Raji (cell line): ENCODE data around the gene DEFB126.

Experiments used
- POLR2A ChIP-seq: IDR thresholded peaks from 2 replicates; pipeline ENCODE4 v1.6.1; 2011; ENCODE audit warnings: low read depth, low read length, control low read depth; ENCODE audit not compliant: insufficient read depth

DEFB126 gene

DNA sequence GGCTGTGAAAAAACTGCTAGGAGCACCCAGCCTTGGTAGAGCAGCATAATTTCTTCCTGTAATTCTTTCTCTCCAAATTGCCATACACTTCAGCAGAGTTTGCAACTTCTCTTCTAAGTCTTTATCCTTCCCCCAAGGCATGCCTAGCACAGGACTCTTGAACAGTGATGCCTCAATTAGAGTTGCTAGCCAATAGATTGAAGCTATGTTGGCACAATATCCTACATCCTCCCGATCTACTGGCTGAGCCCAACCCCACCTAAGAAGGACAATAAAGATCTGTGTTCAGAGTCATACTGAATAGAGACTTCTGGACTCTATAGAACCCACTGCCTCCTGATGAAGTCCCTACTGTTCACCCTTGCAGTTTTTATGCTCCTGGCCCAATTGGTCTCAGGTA lies at the start of gene DEFB126:
Gene DEFB126, plus strand, starts transcription at position 301 of the 400 bp plus-strand sequence. Its CDS starts 39 bp downstream, at position 340.
- TF ChIP-seq POLR2A: no peak

- no peak for TF ChIP-seq POLR2A
These were observed 48.7 kb upstream of the DEFB126 start for GRCh38 chr20:93641-94040.

DNA sequence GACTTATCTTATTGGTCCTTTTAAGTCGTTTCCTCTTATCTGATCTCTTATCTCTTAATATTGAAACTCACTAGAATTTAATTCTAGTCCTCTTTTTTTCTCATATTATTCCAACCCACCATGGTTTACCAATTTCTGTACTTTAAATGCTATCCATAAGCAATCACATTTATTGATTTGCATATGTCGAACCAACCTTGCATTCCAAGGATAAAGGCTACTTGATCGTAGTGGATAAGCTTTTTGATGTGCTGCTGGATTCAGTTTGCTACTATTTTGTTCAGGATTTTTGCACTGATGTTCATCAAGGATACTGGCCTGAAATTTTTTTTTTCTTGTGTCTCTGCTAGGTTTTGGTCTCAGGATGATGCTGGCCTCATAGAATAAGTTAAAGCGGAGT lies 47.2 kb upstream of the DEFB126 start:
- TF ChIP-seq POLR2A: no peak

DNA sequence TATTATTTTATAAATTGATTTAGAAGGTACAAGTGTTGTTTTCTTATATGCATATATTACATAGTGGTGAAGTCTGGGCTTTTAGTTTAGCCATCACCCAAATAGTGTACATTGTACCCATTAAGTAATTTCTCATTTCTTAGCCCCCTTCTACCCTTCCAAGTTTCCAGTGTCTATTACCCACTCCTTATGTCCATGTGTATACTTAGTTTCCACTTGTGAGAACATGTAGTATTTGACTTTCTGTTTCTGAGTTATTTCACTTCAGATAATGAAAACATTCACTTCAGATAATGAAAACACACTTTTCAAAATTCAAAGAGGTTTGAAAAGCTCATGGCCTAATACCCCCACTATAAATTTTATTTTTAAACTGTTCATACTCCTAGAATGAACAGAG lies 40.4 kb upstream of the DEFB126 start:
- TF ChIP-seq POLR2A: no peak

DNA sequence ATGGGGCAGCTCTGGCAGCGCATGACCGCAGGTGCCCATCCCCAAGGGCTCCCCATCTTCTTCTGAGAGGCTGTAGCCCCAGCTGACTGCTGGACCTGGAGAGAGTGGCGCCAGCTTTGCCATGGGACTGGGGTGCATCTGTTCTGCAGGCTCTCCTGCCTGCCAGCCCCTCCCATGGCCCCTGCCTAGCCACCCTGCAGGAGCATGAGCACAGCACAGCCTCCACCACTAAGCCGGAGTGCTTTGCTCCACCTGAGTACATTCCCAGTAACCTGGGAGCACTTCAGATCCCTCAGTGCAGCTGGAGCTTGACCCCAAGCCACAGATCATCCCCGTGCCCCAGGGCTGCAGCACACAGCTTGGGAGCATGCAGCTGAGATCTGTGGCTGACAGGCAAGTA lies 38.9 kb upstream of the DEFB126 start:
- no peak for TF ChIP-seq POLR2A

DNA sequence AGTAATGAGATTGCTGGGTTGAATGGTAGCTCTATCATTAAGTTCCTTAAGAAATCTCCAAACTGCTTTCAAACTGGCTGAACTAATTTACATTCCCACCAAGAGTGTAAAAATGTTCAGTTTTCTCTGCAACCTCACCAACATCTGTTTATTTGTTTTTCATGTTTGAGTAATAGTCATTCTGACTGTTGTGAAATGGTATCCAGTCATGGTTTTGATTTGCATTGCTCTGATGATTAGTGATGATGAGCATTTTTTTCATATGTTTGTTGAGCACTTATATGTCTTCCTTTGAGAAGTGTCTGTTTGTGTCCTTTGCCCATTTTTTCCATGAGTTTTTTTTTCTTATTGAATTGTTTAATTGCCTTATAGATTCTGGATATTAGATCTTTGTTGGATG lies 30.0 kb upstream of the DEFB126 start:
- no peak for TF ChIP-seq POLR2A

DNA sequence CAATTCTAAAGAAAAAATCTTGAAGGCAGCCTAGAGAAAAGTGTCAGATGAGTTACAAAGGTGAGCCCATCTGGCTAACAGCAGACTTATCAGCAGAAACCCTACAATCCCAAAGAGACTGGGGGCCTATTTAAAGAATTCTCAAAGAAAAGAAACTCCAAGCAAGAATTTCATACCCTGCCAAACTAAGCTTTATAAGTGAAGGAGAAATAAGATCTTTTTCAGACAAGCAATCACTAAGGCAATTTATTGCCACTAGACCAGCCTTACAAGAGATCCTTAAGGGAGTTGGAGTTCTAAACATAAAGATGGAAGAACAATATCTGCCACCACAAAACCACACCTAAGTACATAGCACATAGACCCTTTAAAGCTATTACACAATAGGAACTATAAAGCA lies 24.9 kb upstream of the DEFB126 start:
- no peak for TF ChIP-seq POLR2A

DNA sequence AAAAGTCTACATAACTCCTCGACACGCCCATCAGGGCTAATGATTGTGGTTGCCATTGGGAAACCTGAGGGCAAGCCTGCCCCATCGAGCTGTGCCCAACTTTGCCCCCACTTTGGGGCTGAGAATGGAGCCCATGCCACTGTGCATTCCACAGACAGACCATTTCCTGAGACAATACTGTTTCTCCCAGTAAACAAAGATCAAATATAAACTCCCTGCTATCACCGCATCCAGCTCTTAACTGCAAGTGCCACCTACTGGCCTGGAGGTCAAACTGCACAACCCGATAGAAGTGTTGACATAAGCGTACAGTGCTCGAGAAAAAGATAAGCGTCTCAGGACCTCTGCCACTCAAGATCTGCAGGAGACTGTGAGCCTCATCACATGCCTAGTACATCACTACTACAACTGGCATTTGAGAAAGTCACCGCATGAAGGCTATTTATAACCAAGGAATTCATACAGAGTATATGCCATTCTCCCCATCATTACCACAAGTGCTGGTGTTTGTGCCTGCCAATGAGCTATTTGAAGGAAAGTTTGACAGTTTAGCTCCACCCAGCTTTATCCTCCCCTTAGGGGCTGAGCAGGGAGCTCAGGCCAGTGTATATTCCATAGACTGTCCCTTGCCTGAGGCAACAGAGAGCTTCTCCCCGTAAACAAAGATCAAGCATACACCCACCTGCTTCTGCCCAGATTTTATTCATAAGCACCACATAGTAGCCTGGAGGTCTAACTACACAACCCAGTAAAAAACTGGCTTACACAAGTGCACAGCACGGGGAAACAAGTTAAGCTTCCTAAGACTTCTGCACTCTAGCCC lies 4.5 kb upstream of the DEFB126 start:
- TF ChIP-seq POLR2A: no peak

- TF ChIP-seq POLR2A: no peak
These were observed 3.5 kb downstream of the DEFB126 start for GRCh38 chr20:145877-146276.

- TF ChIP-seq POLR2A: no peak
These were observed 9.7 kb downstream of the DEFB126 start for GRCh38 chr20:152131-152530.

GRCh38 chr20:157154-157553 lies 14.8 kb downstream of the DEFB126 start, which contains the start of gene DEFB127:
DEFB127 (plus strand) TSS chr20:157454; CDS start chr20:157545, 91 bp downstream.
- TF ChIP-seq POLR2A: no peak

DNA sequence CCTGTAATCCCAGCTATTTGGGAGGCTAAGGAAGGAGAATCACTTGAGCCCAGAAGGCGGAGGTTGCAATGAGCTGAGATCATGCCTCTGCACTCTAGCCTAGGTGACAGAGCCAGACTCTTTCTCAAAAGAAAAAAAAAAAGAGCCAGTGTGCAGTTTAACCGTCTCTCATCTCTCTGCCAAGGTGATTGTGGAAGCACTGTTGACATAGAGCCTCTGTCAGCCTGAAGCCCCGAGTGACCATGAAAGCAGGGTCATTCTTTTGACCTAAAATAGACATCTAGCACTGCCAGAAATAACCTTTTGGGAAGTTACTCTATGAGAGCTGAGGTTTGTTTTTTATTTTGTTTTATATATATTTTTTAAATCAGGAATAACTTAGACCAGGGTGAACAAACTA lies 22.2 kb downstream of the DEFB126 start:
- no peak for TF ChIP-seq POLR2A

DNA sequence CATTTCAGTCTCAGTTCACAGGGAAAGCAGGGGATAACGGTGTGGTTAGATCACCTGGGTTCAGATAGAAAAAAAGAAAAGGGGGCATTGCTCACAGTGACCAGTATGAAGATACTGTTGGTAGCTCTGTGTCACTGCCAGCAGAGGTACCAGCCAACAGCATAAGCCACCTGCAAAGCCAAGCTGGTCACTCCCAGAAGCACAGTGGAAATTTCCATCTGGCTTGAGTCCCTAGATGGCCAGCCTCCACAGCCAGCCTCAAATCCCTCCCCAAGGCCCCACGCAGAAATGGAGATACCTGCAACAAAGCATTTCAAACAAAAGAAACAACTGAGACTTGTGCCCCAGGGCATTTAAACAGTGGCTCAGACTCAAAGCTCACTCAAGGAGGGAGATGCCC lies 26.5 kb downstream of the DEFB126 start:
- TF ChIP-seq POLR2A: no peak

GRCh38 chr20:184288-184687 lies 41.9 kb downstream of the DEFB126 start:
- TF ChIP-seq POLR2A: no peak

DNA sequence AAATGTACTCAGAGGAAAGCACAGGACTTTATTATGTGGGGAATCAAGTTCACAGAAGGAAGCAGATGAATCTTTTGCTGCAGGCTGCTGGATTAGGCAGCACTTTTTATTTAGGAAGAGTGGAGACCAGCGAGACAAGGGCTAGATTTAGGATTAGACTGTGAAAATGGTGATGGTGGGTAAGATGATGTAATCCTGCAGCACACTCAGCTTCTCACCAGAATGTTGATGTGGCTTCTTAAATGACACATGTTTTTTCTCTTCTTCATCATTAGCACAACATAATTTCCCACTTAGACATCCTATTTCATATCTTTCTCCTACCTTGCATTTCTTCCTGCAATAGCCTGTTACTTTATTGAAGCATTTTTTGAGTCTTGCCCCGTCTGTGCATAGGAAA lies 45.3 kb downstream of the DEFB126 start:
- no peak for TF ChIP-seq POLR2A

DNA sequence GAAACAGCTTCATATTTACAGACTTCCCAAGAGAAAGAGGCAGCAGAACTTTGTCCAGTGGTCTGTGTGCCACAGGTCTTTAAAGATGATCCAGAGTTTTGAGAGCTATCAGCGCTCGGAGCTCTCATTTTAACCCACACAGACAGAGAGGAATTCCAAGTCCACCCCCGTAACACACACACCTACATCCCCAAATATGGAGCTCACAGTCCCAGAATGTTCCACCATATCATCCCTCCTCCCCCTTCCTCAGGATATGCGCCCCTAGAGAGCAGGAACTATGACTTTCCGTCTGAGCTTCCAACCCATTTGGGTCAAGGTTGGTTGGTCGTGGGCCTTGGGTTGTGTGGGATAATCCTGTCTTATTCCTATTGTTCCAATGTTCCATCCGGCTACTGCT lies 47.2 kb downstream of the DEFB126 start, which contains the start of gene DEFB128:
Gene DEFB128, minus strand, starts transcription at position 101 of the 400 bp plus-strand sequence. Its CDS starts 88 bp downstream, at position 13.
- TF ChIP-seq POLR2A: no peak
